GM23248 (cell line): ENCODE data around the gene ZNF8. TPM values are rescaled to one million over a fixed set of nuclear protein-coding genes. Genes with fewer than 3 reads are reported as not detected.
A peak's percentile ranks its signal among the peaks of the same experiment; 100 is the strongest.
"Not testable (repeated sequence)": the region's sequence is repeated elsewhere in the genome, so short reads cannot be mapped to it uniquely, and the experiment has no call there.

Source experiments
- DNase-seq: peaks from one replicate; pipeline ENCODE4 v3.0.0-alpha.2; 2015
- H2AFZ ChIP-seq: fragments of 200-600 bp; sonication (generic); 2 replicates; pipeline ENCODE4 v1.6.1; 2016; ENCODE audit warnings: antibody characterized with exemption
- H3F3A ChIP-seq: fragments of 200-600 bp; sonication (generic); 2 replicates; pipeline ENCODE4 v1.6.1; 2016; ENCODE audit warnings: mild to moderate bottlenecking, antibody characterized with exemption, mixed run types; ENCODE audit not compliant: insufficient read depth
- H3K27ac ChIP-seq: fragments of 200-600 bp; sonication (generic); 2 replicates; pipeline ENCODE4 v1.5.1; 2016; ENCODE audit warnings: mild to moderate bottlenecking
- H3K27me3 ChIP-seq: fragments of 200-600 bp; sonication (generic); replicated peaks from 2 replicates; pipeline ENCODE4 v1.6.1; 2016; ENCODE audit warnings: mild to moderate bottlenecking; ENCODE audit not compliant: insufficient read depth
- H3K36me3 ChIP-seq: fragments of 200-600 bp; sonication (generic); 2 replicates; pipeline ENCODE4 v1.6.1; 2016; ENCODE audit warnings: low read depth, mild to moderate bottlenecking
- H3K4me1 ChIP-seq: fragments of 200-600 bp; sonication (generic); 2 replicates; pipeline ENCODE4 v1.6.1; 2016; ENCODE audit warnings: mild to moderate bottlenecking; ENCODE audit not compliant: insufficient read depth
- H3K4me2 ChIP-seq: fragments of 200-600 bp; sonication (generic); one replicate; pipeline ENCODE4 v1.6.1; 2016; ENCODE audit warnings: mild to moderate bottlenecking; ENCODE audit not compliant: unreplicated experiment
- H3K4me3 ChIP-seq: fragments of 200-600 bp; sonication (generic); 2 replicates; pipeline ENCODE4 v1.5.1; 2016; ENCODE audit warnings: mild to moderate bottlenecking
- H3K79me2 ChIP-seq: fragments of 200-600 bp; sonication (generic); 2 replicates; pipeline ENCODE4 v1.6.1; 2016; ENCODE audit warnings: mild to moderate bottlenecking; ENCODE audit not compliant: insufficient read depth
- H3K9ac ChIP-seq: fragments of 200-600 bp; sonication (generic); 2 replicates; pipeline ENCODE4 v1.6.1; 2016; ENCODE audit warnings: mild to moderate bottlenecking
- H3K9me2 ChIP-seq: fragments of 200-600 bp; sonication (generic); 2 replicates; pipeline ENCODE4 v1.6.1; 2016; ENCODE audit warnings: mixed run types, mild to moderate bottlenecking, moderate library complexity; ENCODE audit not compliant: insufficient read depth
- H3K9me3 ChIP-seq: fragments of 200-600 bp; sonication (generic); one replicate; pipeline ENCODE4 v1.6.1; 2017; ENCODE audit warnings: low read depth
- H4K20me1 ChIP-seq: fragments of 200-600 bp; sonication (generic); 2 replicates; pipeline ENCODE4 v1.6.0; 2016; ENCODE audit not compliant: insufficient read depth
- EZH2 ChIP-seq: fragments of 200-600 bp; sonication (generic); IDR thresholded peaks from 2 replicates; pipeline ENCODE4 v1.6.1; 2018; ENCODE audit warnings: antibody characterized with exemption, mild to moderate bottlenecking; ENCODE audit not compliant: insufficient read depth, poor library complexity, severe bottlenecking
- EZH2phosphoT487 ChIP-seq: fragments of 200-600 bp; sonication (generic); IDR thresholded peaks from 2 replicates; pipeline ENCODE4 v1.6.1; 2018; ENCODE audit warnings: antibody characterized with exemption, moderate library complexity, mild to moderate bottlenecking, low read depth; ENCODE audit not compliant: insufficient read depth
- WGBS, 2 experiments: methylation state at CpG; one replicate each; pipeline ENCODE4 v1.1.6; 2015 to 2017; ENCODE audit warnings: low lambda C conversion rate in 2 of 2, low coverage in 1 of 2; ENCODE audit errors: missing lambda C conversion rate in 2 of 2; 5-methylcytosine and 5-hydroxymethylcytosine counted together
- in situ Hi-C: fragments of 300-500 bp; cut with MboI; formaldehyde crosslinking; loops from 2 replicates; pipeline ENCODE4 v1.15.0; 2020
- polyA plus RNA-seq: library from polyadenylated mRNA; unstranded; fragments of >200 nt; fragmentation: Nextera tagmentation; extraction: Ambion mirVana; gene quantifications from 2 replicates; pipeline ENCODE4 v1.2.1, GENCODE V29; 2016
- total RNA-seq: library from RNA; depleted of rRNA; stranded (reverse); fragments of >200 nt; shearing (Covaris generic); gene quantifications from 2 replicates; pipeline ENCODE4 v1.2.3, GENCODE V29; 2014

ZNF8 gene
- total and polyA plus RNA-seq, 2 experiments from 2014 or later, result 1.1 to 5.7 TPM

- Histone ChIP-seq H3F3A (no peaks in the 10 kb centered on the region; the same call in 1 of the 2 replicates), H3K4me3 (no peak overlapping the region), H4K20me1 (no peaks in the 10 kb centered on the region), H3K9me2 (no peaks in the 10 kb centered on the region), H3K27me3 (no peaks in the 10 kb centered on the region), H3K27ac (no peak overlapping the region), H2AFZ (no peak overlapping the region), H3K9me3 (peaks cover 15% of the 10 kb centered on the region), H3K36me3 (peaks cover 100% of the 10 kb centered on the region), H3K4me1 (no peaks in the 10 kb centered on the region), H3K4me2 (no peak overlapping the region), H3K79me2 (peaks cover 8% of the 10 kb centered on the region; the same call in 1 of the 2 replicates), H3K9ac (no peak overlapping the region)
- in situ Hi-C loops, result no loop called here
- TF ChIP-seq EZH2 (no peak), EZH2phosphoT487 (no peak)
- WGBS, 2 experiments, result 97 to 100% methylated on average over 3 of the region's 3 CpGs
- DNase-seq, result no peak
Measured at GRCh38 chr19:58248886-58249285, 29.9 kb upstream of the ZNF8 start.

GRCh38 chr19:58252102-58252685 lies 26.6 kb upstream of the ZNF8 start:
- no peak overlapping the region for H3K4me2 ChIP-seq
- no peak overlapping the region for H3K27ac ChIP-seq
- peaks cover 98% of the 10 kb centered on the region for H3K36me3 ChIP-seq
- no peaks in the 10 kb centered on the region for H3K4me1 ChIP-seq
- no peaks in the 10 kb centered on the region for H3K9me2 ChIP-seq
- H2AFZ ChIP-seq, result no peak overlapping the region
- H3K4me3 ChIP-seq, result no peak overlapping the region
- WGBS, 2 experiments, result 96 to 98% methylated on average over 2 of the region's 2 CpGs
- no peak for TF ChIP-seq EZH2
- TF ChIP-seq EZH2phosphoT487, result no peak
- H3K79me2 ChIP-seq, result peaks cover 8% of the 10 kb centered on the region; the same call in 1 of the 2 replicates
- DNase-seq, result no peak
- peaks cover 15% of the 10 kb centered on the region for H3K9me3 ChIP-seq
- no peak overlapping the region for H3K9ac ChIP-seq
- no peaks in the 10 kb centered on the region; the same call in 1 of the 2 replicates for H3F3A ChIP-seq
- in situ Hi-C loops, result no loop called here
- no peaks in the 10 kb centered on the region for H4K20me1 ChIP-seq
- no peaks in the 10 kb centered on the region for H3K27me3 ChIP-seq

DNA sequence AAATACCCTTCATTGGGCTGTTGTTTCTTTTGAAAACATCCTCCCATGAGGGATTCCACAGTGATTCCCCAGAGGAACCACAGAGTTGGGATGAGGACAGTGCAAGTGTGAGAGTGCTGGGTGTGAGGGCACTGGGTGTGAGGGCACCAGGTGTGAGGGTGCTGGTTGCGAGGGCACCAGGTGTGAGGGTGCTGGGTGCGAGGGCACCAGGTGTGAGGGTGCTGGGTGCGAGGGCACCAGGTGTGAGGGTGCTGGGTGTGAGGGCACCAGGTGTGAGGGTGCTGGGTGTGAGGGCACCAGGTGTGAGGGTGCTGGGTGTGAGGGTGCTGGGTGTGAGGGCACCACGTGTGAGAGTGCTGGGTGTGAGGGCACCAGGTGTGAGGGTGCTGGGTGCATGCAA lies 20.5 kb upstream of the ZNF8 start:
- Histone ChIP-seq H3K36me3 (peaks cover 94% of the 10 kb centered on the region), H3F3A (peaks cover 35% of the 10 kb centered on the region), H3K9me3 (peaks cover 32% of the 10 kb centered on the region)
- H4K20me1 ChIP-seq, H3K4me2 ChIP-seq, H2AFZ ChIP-seq, H3K4me1 ChIP-seq, H3K4me3 ChIP-seq, H3K27me3 ChIP-seq, H3K27ac ChIP-seq, H3K9me2 ChIP-seq, H3K9ac ChIP-seq, in situ Hi-C loops, H3K79me2 ChIP-seq, DNase-seq: not testable (repeated sequence)
- 73 to 75% methylated on average over 3 to 4 of the region's 4 CpGs for WGBS, 2 experiments

DNA sequence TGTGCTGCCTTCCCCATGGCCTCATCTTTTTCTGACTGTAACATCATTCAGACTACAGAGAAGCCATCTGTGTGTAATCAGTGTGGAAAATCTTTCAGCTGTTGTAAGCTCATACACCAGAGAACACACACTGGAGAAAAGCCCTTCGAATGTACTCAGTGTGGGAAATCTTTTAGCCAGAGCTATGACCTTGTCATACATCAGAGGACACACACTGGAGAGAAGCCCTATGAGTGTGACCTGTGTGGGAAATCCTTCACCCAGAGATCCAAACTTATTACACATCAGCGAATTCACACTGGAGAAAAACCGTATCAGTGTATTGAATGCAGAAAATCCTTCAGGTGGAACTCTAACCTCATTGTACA lies 17.2 kb upstream of the ZNF8 start:
- Histone ChIP-seq H3K79me2 (no peaks in the 10 kb centered on the region), H3K27ac (no peak overlapping the region), H3K4me3 (no peak overlapping the region), H3K9me2 (no peaks in the 10 kb centered on the region), H3K27me3 (no peaks in the 10 kb centered on the region), H3K4me1 (no peaks in the 10 kb centered on the region), H2AFZ (no peak overlapping the region), H3K4me2 (no peak overlapping the region), H3K9ac (no peak overlapping the region), H3F3A (peaks cover 35% of the 10 kb centered on the region), H3K9me3 (peaks cover 39% of the 10 kb centered on the region), H4K20me1 (no peaks in the 10 kb centered on the region), H3K36me3 (peaks cover 92% of the 10 kb centered on the region)
- WGBS, 2 experiments, result 95 to 98% methylated on average over 3 of the region's 3 CpGs
- DNase-seq, result peak; percentile 12
- TF ChIP-seq EZH2, result no peak
- in situ Hi-C loops, result no loop called here
